CD14-positive monocyte (primary cell): ENCODE results near the gene LEUTX. TPM values are rescaled to one million over a fixed set of nuclear protein-coding genes. Genes with fewer than 3 reads are reported as not detected.

Experiments used
- DNase-seq, 3 donors: peaks; one replicate each; pipeline ENCODE4 v3.0.0-alpha.2; 2011 to 2022
- H2AFZ ChIP-seq: 2 replicates; pipeline ENCODE4 v1.6.0; 2012; ENCODE audit warnings: mild to moderate bottlenecking, low read depth, low read length, inconsistent platforms; ENCODE audit not compliant: insufficient read depth, poor library complexity, severe bottlenecking
- H3K27ac ChIP-seq, 2 donors: 1 replicate in 1 of 2; 2 replicates in 1 of 2; pipeline ENCODE4 v1.5.1; 2012 to 2013; ENCODE audit warnings: low read length in 2 of 2, control low read depth in 1 of 2, inconsistent platforms in 1 of 2, low read depth in 1 of 2, mild to moderate bottlenecking in 1 of 2
- H3K27me3 ChIP-seq, 2 donors: one replicate each; pipeline versions ENCODE4 v1.6.0 to v1.6.1; 2011 to 2013; ENCODE audit warnings: low read length in 2 of 2; ENCODE audit not compliant: control insufficient read depth in 2 of 2, insufficient read depth in 2 of 2
- H3K36me3 ChIP-seq, 2 donors: replicated peaks in 1 of 2; 1 replicate in 1 of 2; 2 replicates in 1 of 2; pipeline versions ENCODE4 v1.5.1 to v1.6.1; 2012 to 2013; ENCODE audit warnings: low read length in 2 of 2, control low read depth in 1 of 2, inconsistent platforms in 1 of 2, mild to moderate bottlenecking in 1 of 2; ENCODE audit not compliant: insufficient read depth in 2 of 2, control insufficient read depth in 1 of 2
- H3K4me1 ChIP-seq, 2 donors: 1 replicate in 1 of 2; 2 replicates in 1 of 2; pipeline versions ENCODE4 v1.5.1 to v1.6.1; 2012 to 2013; ENCODE audit warnings: low read length in 2 of 2, control low read depth in 1 of 2, inconsistent platforms in 1 of 2, mild to moderate bottlenecking in 1 of 2, moderate library complexity in 1 of 2; ENCODE audit not compliant: insufficient read depth in 2 of 2, control insufficient read depth in 1 of 2
- H3K4me2 ChIP-seq: replicated peaks from 2 replicates; pipeline ENCODE3; 2012; ENCODE audit warnings: low read length, moderate library complexity, mild to moderate bottlenecking; ENCODE audit not compliant: poor library complexity, severe bottlenecking; ENCODE audit errors: extremely low read depth
- H3K4me3 ChIP-seq, 3 experiments: fragments of 200-600 bp in 1 of 3; sonication (generic) in 1 of 3; replicated peaks in 1 of 3; 1 replicate in 2 of 3; 2 replicates in 1 of 3; pipeline ENCODE4 v1.5.1; 2011 to 2013; ENCODE audit warnings: low read length in 3 of 3, mild to moderate bottlenecking in 3 of 3, control low read depth in 2 of 3, low read depth in 2 of 3, inconsistent platforms in 1 of 3, moderate library complexity in 1 of 3
- H3K79me2 ChIP-seq: 2 replicates; pipeline ENCODE4 v1.6.0; 2012; ENCODE audit warnings: mild to moderate bottlenecking, control low read depth, inconsistent platforms, low read length, moderate library complexity; ENCODE audit not compliant: insufficient read depth
- H3K9ac ChIP-seq: 2 replicates; pipeline ENCODE4 v1.6.0; 2017; ENCODE audit warnings: low read length, mild to moderate bottlenecking; ENCODE audit not compliant: insufficient read depth, poor library complexity, severe bottlenecking
- H3K9me3 ChIP-seq, 2 donors: replicated peaks in 1 of 2; 1 replicate in 1 of 2; 2 replicates in 1 of 2; pipeline versions ENCODE4 v1.5.1 to v1.6.1; 2012 to 2013; ENCODE audit warnings: low read length in 2 of 2, control low read depth in 1 of 2; ENCODE audit not compliant: control insufficient read depth in 1 of 2, insufficient read depth in 1 of 2
- H4K20me1 ChIP-seq: 2 replicates; pipeline ENCODE4 v1.6.0; 2012; ENCODE audit warnings: mild to moderate bottlenecking, low read length, control low read depth, moderate library complexity; ENCODE audit not compliant: insufficient read depth
- H3K27ac Mint-ChIP-seq, 7 donors: one replicate each; pipeline ENCODE4 v1.8.0; 2020; ENCODE audit warnings: mild to moderate bottlenecking in 7 of 7, mixed read lengths in 7 of 7, moderate library complexity in 6 of 7, inconsistent platforms in 2 of 7
- H3K27me3 Mint-ChIP-seq, 3 donors: one replicate each; pipeline ENCODE4 v1.8.0; 2021 to 2022; ENCODE audit warnings: low read depth in 3 of 3, mild to moderate bottlenecking in 3 of 3, mixed read lengths in 3 of 3, moderate library complexity in 3 of 3, inconsistent platforms in 1 of 3
- H3K36me3 Mint-ChIP-seq, 2 donors: one replicate each; pipeline ENCODE4 v1.8.0; 2020; ENCODE audit warnings: mixed read lengths in 2 of 2, inconsistent platforms in 1 of 2, mild to moderate bottlenecking in 1 of 2
- H3K4me1 Mint-ChIP-seq: one replicate; pipeline ENCODE4 v1.8.0; 2020; ENCODE audit warnings: mild to moderate bottlenecking, mixed read lengths
- H3K4me3 Mint-ChIP-seq, 2 donors: one replicate each; pipeline ENCODE4 v1.8.0; 2020; ENCODE audit warnings: mild to moderate bottlenecking in 2 of 2, mixed read lengths in 2 of 2, moderate library complexity in 1 of 2
- H3K9me3 Mint-ChIP-seq, 7 donors: one replicate each; pipeline ENCODE4 v1.8.0; 2020 to 2022; ENCODE audit warnings: mixed read lengths in 7 of 7, mild to moderate bottlenecking in 6 of 7, moderate library complexity in 6 of 7, inconsistent platforms in 2 of 7
- CTCF ChIP-seq: fragments of 200-600 bp; IDR thresholded peaks from one replicate; pipeline ENCODE4 v1.8.0; 2022; ENCODE audit warnings: antibody characterized with exemption, mild to moderate bottlenecking
- WGBS: methylation state at CpG from one replicate; pipeline ENCODE4 v1.1.5; 2013; ENCODE audit warnings: missing lambda C conversion rate; ENCODE audit not compliant: insufficient coverage; 5-methylcytosine and 5-hydroxymethylcytosine counted together
- intact Hi-C, 2 donors: fragments of 100-400 bp; cut with micrococcal nuclease; formaldehyde crosslinking; loops; one replicate each; pipeline versions ENCODE4 v1.15.0 to v1.15.1; 2023
- polyA plus RNA-seq, 3 donors: library from polyadenylated mRNA; depleted of rRNA in 1 of 3; unstranded in 2 of 3; stranded (reverse) in 1 of 3; fragments of 300-500 nt in 2 of 3; fragments of >200 nt in 1 of 3; fragmentation: Illumina TruSeq in 2 of 3; gene quantifications; 1 replicate in 2 of 3; 2 replicates in 1 of 3; pipeline ENCODE4 v1.2.3, GENCODE V29; 2012 to 2021

The LEUTX gene
- polyA plus RNA-seq, 3 donors, result not detected

GRCh38 chr19:39830847-39831246, 52.2 kb downstream of the LEUTX start:
- peaks cover 22% of the 10 kb centered on the region for H4K20me1 ChIP-seq
- DNase-seq, result no peak
- no peak overlapping the region for H3K4me3 ChIP-seq
- no peak overlapping the region for H3K4me2 ChIP-seq
- no peaks in the 10 kb centered on the region for H3K9me3 ChIP-seq
- peaks cover 13% of the 10 kb centered on the region for H3K79me2 ChIP-seq
- peak overlapping the region in 1 of 2 donors; percentile 1 for H3K27ac ChIP-seq
- Mint-ChIP-seq H3K27ac (peak overlapping the region in 1 of 7 donors; percentile 24), H3K36me3 (peaks cover 37 to 56% of the 10 kb centered on the region in 2 donors), H3K4me3 (no peak overlapping the region), H3K9me3 (no peaks in the 10 kb centered on the region), H3K27me3 (peaks cover 0 to 1% (median 0%) of the 10 kb centered on the region in 3 donors), H3K4me1 (peaks cover 42% of the 10 kb centered on the region)
- no peak for TF ChIP-seq CTCF
- H3K4me1 ChIP-seq, result peaks cover 35 to 43% of the 10 kb centered on the region in 2 donors
- intact Hi-C loops, result loop anchor here in 1 of 2 donors (10.0 kb wide), 1 partner anchor 486 kb away; the partner anchor contains the start of gene SAMD4B
- H3K27me3 ChIP-seq, result no peaks in the 10 kb centered on the region
- H3K36me3 ChIP-seq, result peaks cover 40 to 60% of the 10 kb centered on the region in 2 donors
- no peak overlapping the region for H3K9ac ChIP-seq
- no peak overlapping the region for H2AFZ ChIP-seq

GRCh38 chr19:39831679-39832078, 53.0 kb downstream of the LEUTX start:
- H3K9me3 ChIP-seq, result no peaks in the 10 kb centered on the region
- H3K9me3 Mint-ChIP-seq, result no peaks in the 10 kb centered on the region
- no peak for TF ChIP-seq CTCF
- H3K4me2 ChIP-seq, result no peak overlapping the region
- no peak overlapping the region for H3K4me3 Mint-ChIP-seq
- no peak overlapping the region for H3K27ac ChIP-seq
- H3K4me1 ChIP-seq, result peaks cover 35 to 43% of the 10 kb centered on the region in 2 donors
- no peak overlapping the region for H2AFZ ChIP-seq
- no peak for DNase-seq
- peaks cover 42% of the 10 kb centered on the region for H3K4me1 Mint-ChIP-seq
- H3K36me3 ChIP-seq, result peaks cover 42 to 61% of the 10 kb centered on the region in 2 donors
- no peak overlapping the region for H3K9ac ChIP-seq
- H3K4me3 ChIP-seq, result no peak overlapping the region
- peaks cover 37 to 55% of the 10 kb centered on the region in 2 donors for H3K36me3 Mint-ChIP-seq
- no peaks in the 10 kb centered on the region for H3K27me3 ChIP-seq
- intact Hi-C loops, result loop anchor here in 1 of 2 donors (10.0 kb wide), 1 partner anchor 487 kb away; the partner anchor contains the start of gene SAMD4B
- 98% methylated on average over 14 of the region's 16 CpGs for WGBS
- H3K79me2 ChIP-seq, result peaks cover 13% of the 10 kb centered on the region
- H3K27me3 Mint-ChIP-seq, result peaks cover 0 to 1% (median 0%) of the 10 kb centered on the region in 3 donors
- H4K20me1 ChIP-seq, result peaks cover 22% of the 10 kb centered on the region
- peak overlapping the region in 1 of 7 donors; percentile 3 for H3K27ac Mint-ChIP-seq
